Neural progenitor cell (in vitro differentiated cells): Measurements from ENCODE around the gene NDNF.

Source experiments
- CTCF ChIP-seq: fragments of 200-600 bp; sonication (generic); IDR thresholded peaks from 2 replicates; pipeline ENCODE4 v1.5.1; 2017; ENCODE audit warnings: antibody characterized with exemption, mild to moderate bottlenecking
- EZH2 ChIP-seq: fragments of 200-600 bp; sonication (generic); IDR thresholded peaks from 2 replicates; pipeline ENCODE4 v1.6.1; 2017; ENCODE audit warnings: antibody characterized with exemption, mild to moderate bottlenecking, moderate library complexity
- EZH2phosphoT487 ChIP-seq: fragments of 200-600 bp; sonication (generic); IDR thresholded peaks from 2 replicates; pipeline ENCODE4 v1.6.1; 2017; ENCODE audit warnings: antibody characterized with exemption

- peak; percentile 57 for TF ChIP-seq CTCF
- TF ChIP-seq EZH2phosphoT487: no peak
- TF ChIP-seq EZH2: peak; percentile 54
Measured at GRCh38 chr4:121070696-121071639, 1.4 kb downstream of the NDNF start.
